Type B pancreatic cell (in vitro differentiated cells): ENCODE results near the gene ANKRD11. TPM values are rescaled to one million over a fixed set of nuclear protein-coding genes. Genes with fewer than 3 reads are reported as not detected.
"Not testable (repeated sequence)": the region's sequence is repeated elsewhere in the genome, so short reads cannot be mapped to it uniquely, and the experiment has no call there.

Experiments used
- DNase-seq: peaks from one replicate; pipeline ENCODE4 v3.0.0; 2021; ENCODE audit warnings: mixed read lengths; ENCODE audit not compliant: unreplicated experiment; ENCODE audit errors: extremely low spot score
- H3K27ac Mint-ChIP-seq: 2 replicates; pipeline ENCODE4 v1.8.0; 2021; ENCODE audit warnings: mild to moderate bottlenecking, mixed read lengths
- H3K27me3 Mint-ChIP-seq: 2 replicates; pipeline ENCODE4 v1.8.0; 2021; ENCODE audit warnings: mixed read lengths
- H3K36me3 Mint-ChIP-seq: 2 replicates; pipeline ENCODE4 v1.8.0; 2021; ENCODE audit warnings: mixed read lengths
- H3K4me1 Mint-ChIP-seq: one replicate; pipeline ENCODE4 v1.8.0; 2021; ENCODE audit warnings: mixed read lengths; ENCODE audit not compliant: unreplicated experiment
- H3K4me3 Mint-ChIP-seq: 2 replicates; pipeline ENCODE4 v1.8.0; 2021; ENCODE audit warnings: mild to moderate bottlenecking, mixed read lengths
- H3K9me3 Mint-ChIP-seq: 2 replicates; pipeline ENCODE4 v1.8.0; 2021; ENCODE audit warnings: mixed read lengths
- total RNA-seq: library from RNA; stranded (reverse); gene quantifications from 2 replicates; pipeline ENCODE4 v1.2.1, GENCODE V29; 2021; ENCODE audit warnings: low replicate concordance
- TF ChIP-seq, protein P1 (sequence below): fragments of 200-600 bp; sonication (generic); conservative IDR thresholded peaks from 2 replicates; pipeline ENCODE4 v1.5.0; 2021; ENCODE audit warnings: antibody characterized with exemption, mild to moderate bottlenecking

Gene ANKRD11
- total RNA-seq, 1 donor from 2014 or later: 153 TPM

GRCh38 chr16:89304941-89305705 lies 185.2 kb downstream of the ANKRD11 start:
- Mint-ChIP-seq H3K4me1 (peaks cover 14% of the 10 kb centered on the region), H3K27me3 (no peaks in the 10 kb centered on the region), H3K9me3 (no peaks in the 10 kb centered on the region), H3K36me3 (peaks cover 10% of the 10 kb centered on the region), H3K4me3 (no peak overlapping the region), H3K27ac (no peak overlapping the region)
- TF ChIP-seq, protein P1, sequence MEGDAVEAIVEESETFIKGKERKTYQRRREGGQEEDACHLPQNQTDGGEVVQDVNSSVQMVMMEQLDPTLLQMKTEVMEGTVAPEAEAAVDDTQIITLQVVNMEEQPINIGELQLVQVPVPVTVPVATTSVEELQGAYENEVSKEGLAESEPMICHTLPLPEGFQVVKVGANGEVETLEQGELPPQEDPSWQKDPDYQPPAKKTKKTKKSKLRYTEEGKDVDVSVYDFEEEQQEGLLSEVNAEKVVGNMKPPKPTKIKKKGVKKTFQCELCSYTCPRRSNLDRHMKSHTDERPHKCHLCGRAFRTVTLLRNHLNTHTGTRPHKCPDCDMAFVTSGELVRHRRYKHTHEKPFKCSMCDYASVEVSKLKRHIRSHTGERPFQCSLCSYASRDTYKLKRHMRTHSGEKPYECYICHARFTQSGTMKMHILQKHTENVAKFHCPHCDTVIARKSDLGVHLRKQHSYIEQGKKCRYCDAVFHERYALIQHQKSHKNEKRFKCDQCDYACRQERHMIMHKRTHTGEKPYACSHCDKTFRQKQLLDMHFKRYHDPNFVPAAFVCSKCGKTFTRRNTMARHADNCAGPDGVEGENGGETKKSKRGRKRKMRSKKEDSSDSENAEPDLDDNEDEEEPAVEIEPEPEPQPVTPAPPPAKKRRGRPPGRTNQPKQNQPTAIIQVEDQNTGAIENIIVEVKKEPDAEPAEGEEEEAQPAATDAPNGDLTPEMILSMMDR: no peak
- no peak for DNase-seq

DNA sequence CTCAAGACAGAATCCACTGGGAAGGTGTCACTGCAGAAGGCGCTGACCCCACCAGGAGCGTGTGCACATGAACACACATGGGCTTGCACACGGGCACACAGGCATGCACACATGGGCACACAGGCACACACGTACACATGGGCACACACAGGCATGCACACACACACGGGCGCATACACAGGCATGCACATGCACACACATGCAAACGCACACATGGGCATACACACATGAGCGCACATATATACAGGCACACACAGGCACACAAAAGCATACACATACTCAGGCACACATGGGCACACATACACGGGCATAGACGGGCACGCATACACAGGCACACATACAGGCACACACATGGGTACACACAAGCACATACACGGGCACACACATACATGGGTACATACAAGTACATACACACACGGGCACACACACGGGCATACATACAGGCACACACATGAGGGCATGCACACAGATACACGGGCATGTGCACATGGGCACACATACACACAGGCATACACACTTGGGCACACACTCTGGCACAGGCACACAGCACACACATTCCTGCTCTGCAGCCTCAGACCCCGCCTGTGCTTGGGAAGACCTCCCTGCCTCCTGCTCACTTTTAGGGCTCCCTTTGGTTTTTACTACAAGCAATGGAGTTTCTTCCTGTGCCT lies 186.0 kb downstream of the ANKRD11 start:
- peaks cover 10% of the 10 kb centered on the region for H3K36me3 Mint-ChIP-seq
- no peak for DNase-seq
- no peak overlapping the region for H3K4me3 Mint-ChIP-seq
- peak overlapping the region; percentile 72 for H3K27ac Mint-ChIP-seq
- TF ChIP-seq, protein P1: no peak
- no peaks in the 10 kb centered on the region for H3K9me3 Mint-ChIP-seq
- H3K27me3 Mint-ChIP-seq: no peaks in the 10 kb centered on the region
- peaks cover 14% of the 10 kb centered on the region for H3K4me1 Mint-ChIP-seq

- H3K27ac Mint-ChIP-seq: no peak overlapping the region
- TF ChIP-seq, protein P1: no peak
- H3K4me1 Mint-ChIP-seq: peaks cover 14% of the 10 kb centered on the region
- no peaks in the 10 kb centered on the region for H3K27me3 Mint-ChIP-seq
- no peak overlapping the region for H3K4me3 Mint-ChIP-seq
- H3K36me3 Mint-ChIP-seq: peaks cover 10% of the 10 kb centered on the region
- DNase-seq: no peak
- no peaks in the 10 kb centered on the region for H3K9me3 Mint-ChIP-seq
These were observed 186.7 kb downstream of the ANKRD11 start for GRCh38 chr16:89303617-89304016.

DNA sequence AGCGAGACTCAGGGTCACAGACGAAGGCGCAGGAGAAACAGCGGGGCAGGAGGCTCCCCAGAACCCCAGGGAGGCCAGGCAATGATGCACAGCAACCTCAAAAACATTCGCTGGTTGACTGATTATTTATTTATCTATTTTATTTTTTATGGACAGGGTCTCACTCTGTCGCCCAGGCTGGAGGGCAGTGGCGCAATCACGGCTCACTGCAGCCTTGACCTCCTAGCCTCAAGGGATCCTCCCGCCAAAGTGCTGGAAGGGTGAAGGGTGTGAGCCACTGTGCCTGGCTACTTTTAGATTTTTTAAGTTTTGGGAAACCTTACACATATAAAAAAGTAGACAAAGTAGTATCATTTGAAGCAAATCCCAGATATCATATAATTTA lies 189.4 kb downstream of the ANKRD11 start:
- no peaks in the 10 kb centered on the region for H3K9me3 Mint-ChIP-seq

DNA sequence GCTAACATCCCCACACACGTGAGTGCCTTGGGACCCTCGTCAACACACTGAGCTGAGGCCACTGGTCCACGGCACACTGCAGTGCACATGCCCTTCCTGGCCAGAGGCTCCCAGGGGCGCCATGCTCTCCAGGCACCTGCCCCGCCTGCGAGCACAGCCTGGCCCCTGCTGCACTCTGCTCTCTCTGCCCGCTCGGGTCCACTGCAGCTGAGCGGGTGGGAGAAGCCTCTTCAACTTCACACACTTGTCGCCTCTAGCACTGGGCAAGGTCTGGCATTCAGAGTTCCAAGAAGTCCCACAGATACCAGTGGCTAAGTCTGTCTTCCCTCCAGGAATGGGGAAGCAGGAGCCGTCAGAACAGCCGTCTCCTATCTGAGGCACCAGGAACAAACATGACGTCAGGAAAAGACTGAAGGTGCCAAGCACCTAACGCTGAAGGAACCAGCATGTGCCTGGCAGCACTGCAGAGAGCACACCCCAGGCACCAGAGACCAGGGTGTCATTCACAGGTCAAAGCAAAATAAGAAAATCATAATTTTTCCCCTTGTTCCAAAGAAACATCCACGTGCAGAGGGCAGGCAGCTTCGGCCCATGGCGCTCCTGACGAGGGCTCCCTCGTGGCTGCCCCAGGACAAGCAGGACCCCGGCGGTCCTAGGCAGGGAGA lies 189.9 kb downstream of the ANKRD11 start:
- TF ChIP-seq, protein P1: no peak
- Mint-ChIP-seq H3K36me3 (peaks cover 15% of the 10 kb centered on the region), H3K9me3 (no peaks in the 10 kb centered on the region), H3K4me3 (peak overlapping the region; percentile 39), H3K27me3 (no peaks in the 10 kb centered on the region), H3K4me1 (peaks cover 36% of the 10 kb centered on the region), H3K27ac (peak overlapping the region; percentile 86)
- no peak for DNase-seq

More for the DNA sequence above, 189.4 kb downstream of the ANKRD11 start:
- peaks cover 15% of the 10 kb centered on the region for H3K36me3 Mint-ChIP-seq
- no peak for DNase-seq
- TF ChIP-seq, protein P1: no peak
- no peaks in the 10 kb centered on the region for H3K27me3 Mint-ChIP-seq
- H3K4me1 Mint-ChIP-seq: peaks cover 36% of the 10 kb centered on the region
- peak overlapping the region; percentile 86 for H3K27ac Mint-ChIP-seq
- peak overlapping the region; percentile 39 for H3K4me3 Mint-ChIP-seq

DNA sequence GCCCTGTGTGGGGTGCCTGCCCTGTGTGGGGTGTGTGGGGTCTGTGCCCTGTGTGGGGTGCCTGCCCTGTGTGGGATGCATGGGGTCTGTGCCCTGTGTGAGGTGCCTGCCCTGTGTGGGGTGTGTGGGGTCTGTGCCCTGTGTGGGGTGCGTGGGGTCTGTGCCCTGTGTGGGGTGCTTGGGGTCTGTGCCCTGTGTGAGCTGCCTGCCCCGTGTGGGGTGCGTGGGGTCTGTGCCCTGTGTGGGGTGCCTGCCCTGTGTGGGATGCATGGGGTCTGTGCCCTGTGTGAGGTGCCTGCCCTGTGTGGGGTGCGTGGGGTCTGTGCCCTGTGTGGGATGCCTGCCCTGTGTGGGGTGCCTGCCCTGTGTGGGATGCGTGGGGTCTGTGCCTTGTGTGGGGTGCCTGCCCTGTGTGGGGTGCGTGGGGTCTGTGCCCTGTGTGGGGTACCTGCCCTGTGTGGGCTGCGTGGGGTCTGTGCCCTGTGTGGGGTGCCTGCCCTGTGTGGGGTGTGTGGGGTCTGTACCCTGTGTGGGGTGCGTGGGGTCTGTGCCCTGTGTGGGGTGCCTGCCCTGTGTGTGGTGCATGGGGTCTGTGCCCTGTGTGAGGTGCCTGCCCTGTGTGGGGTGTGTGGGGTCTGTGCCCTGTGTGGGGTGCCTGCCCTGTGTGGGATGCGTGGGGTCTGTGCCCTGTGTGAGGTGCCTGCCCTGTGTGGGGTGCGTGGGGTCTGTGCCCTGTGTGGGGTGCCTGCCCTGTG lies 190.8 kb downstream of the ANKRD11 start:
- not testable (repeated sequence) for H3K27me3 Mint-ChIP-seq, DNase-seq, H3K27ac Mint-ChIP-seq, H3K9me3 Mint-ChIP-seq, H3K4me3 Mint-ChIP-seq
- peaks cover 15% of the 10 kb centered on the region for H3K36me3 Mint-ChIP-seq
- peaks cover 37% of the 10 kb centered on the region for H3K4me1 Mint-ChIP-seq
